Pons (tissue), 1 donor: Measurements from ENCODE around the gene MALL.
A peak's percentile ranks its signal among the peaks of the same experiment; 100 is the strongest.
"Not testable (repeated sequence)": the region's sequence is repeated elsewhere in the genome, so short reads cannot be mapped to it uniquely, and the experiment has no call there.

Experiments used
- DNase-seq: peaks from one replicate; pipeline ENCODE4 v3.0.0-alpha.2; 2016; ENCODE audit warnings: low spot score

The MALL gene

GRCh38 chr2:110115291-110116032 lies at the start of gene MALL:
TSS of gene MALL (minus strand) at chr2:110115822. CDS start at chr2:110115792, 30 bp downstream.
- DNase-seq: no peak

- peak; percentile 55 for DNase-seq
These were observed 41.7 kb upstream of the MALL start for GRCh38 chr2:110157153-110157793.

- DNase-seq: not testable (repeated sequence)
These were observed 39.2 kb upstream of the MALL start for GRCh38 chr2:110154828-110155227.

GRCh38 chr2:110154188-110154587 lies 38.6 kb upstream of the MALL start:
- DNase-seq: not testable (repeated sequence)

- DNase-seq: no peak
These were observed 37.8 kb upstream of the MALL start for GRCh38 chr2:110153416-110153815.

- no peak for DNase-seq
These were observed 37.3 kb upstream of the MALL start for GRCh38 chr2:110152943-110153342.

GRCh38 chr2:110149330-110150220 lies 34.0 kb upstream of the MALL start:
- DNase-seq: no peak

- no peak for DNase-seq
These were observed 31.3 kb upstream of the MALL start for GRCh38 chr2:110146945-110147332.

GRCh38 chr2:110146183-110146944 lies 30.7 kb upstream of the MALL start:
- DNase-seq: no peak

- no peak for DNase-seq
These were observed 28.4 kb upstream of the MALL start for GRCh38 chr2:110143982-110144381.

- DNase-seq: no peak
These were observed 24.8 kb upstream of the MALL start for GRCh38 chr2:110140401-110140800.

- no peak for DNase-seq
These were observed 18.4 kb upstream of the MALL start for GRCh38 chr2:110134025-110134424.

GRCh38 chr2:110131166-110131565 lies 15.5 kb upstream of the MALL start:
- no peak for DNase-seq

- DNase-seq: no peak
These were observed 15.1 kb upstream of the MALL start for GRCh38 chr2:110130757-110131156.

- DNase-seq: peak; percentile 57
These were observed 11.3 kb upstream of the MALL start for GRCh38 chr2:110126906-110127305.

- no peak for DNase-seq
These were observed 10.6 kb upstream of the MALL start for GRCh38 chr2:110126086-110126773.

GRCh38 chr2:110124939-110125691 lies 9.5 kb upstream of the MALL start:
- no peak for DNase-seq

- no peak for DNase-seq
These were observed 8.6 kb upstream of the MALL start for GRCh38 chr2:110124038-110124825.

GRCh38 chr2:110121592-110121991 lies 6.0 kb upstream of the MALL start:
- no peak for DNase-seq

- no peak for DNase-seq
These were observed 5.4 kb upstream of the MALL start for GRCh38 chr2:110121052-110121334.
